K562 (cell line): ENCODE results near the gene SLC34A3. TPM values are rescaled to one million over a fixed set of nuclear protein-coding genes. Genes with fewer than 3 reads are reported as not detected.

Source experiments
- ATAC-seq: fragments of 200-7000 bp; cut with Tn5 transposase; 3 replicates; pipeline ENCODE4 v1.9.1; 2020; ENCODE audit warnings: moderate library complexity
- BruUV-seq: library from RNA; stranded (reverse); fragments of 400-500 nt; replicated peaks from 2 replicates; lab custom pipeline; 2021; lab: Mats Ljungman, UMichigan
- CTCF ChIA-PET: fragments of 300-600 bp; formaldehyde crosslinking; extraction: SDS; loops from one replicate; lab custom pipeline; 2021; ENCODE audit warnings: low intra/inter-chr PET ratio; lab: Yijun Ruan, JAX
- POLR2A ChIA-PET: fragments of 300-600, 350-650 bp; sonication (Branson Sonifier 250); formaldehyde crosslinking; extraction: SDS; loops from one replicate; lab custom pipeline; 2021; ENCODE audit warnings: antibody characterized with exemption, inconsistent platforms; lab: Yijun Ruan, JAX
- DNase-seq, 4 experiments: peaks; one replicate each; pipeline versions ENCODE4 v3.0.0 to v3.0.0-alpha.2; 2011 to 2018; ENCODE audit warnings: low spot score in 3 of 4, mixed read lengths in 3 of 4; ENCODE audit errors: extremely low read depth in 1 of 4
- FAIRE-seq: peaks from 2 replicates; lab custom pipeline; 2011; peaks lifted over from hg19 to GRCh38; lab: Jason Lieb, UNC
- H2AFZ ChIP-seq: 2 replicates; pipeline ENCODE4 v1.6.0; 2011; ENCODE audit warnings: low read depth, low read length, control low read depth, inconsistent platforms
- H3K27ac ChIP-seq: fragments of 200-600 bp; 3 replicates; pipeline ENCODE4 v1.8.0; 2011; ENCODE audit warnings: low read depth, mild to moderate bottlenecking, control low read depth, inconsistent platforms, low read length, moderate library complexity, mixed read lengths; ENCODE audit errors: extremely low read depth
- H3K27me3 ChIP-seq, 2 experiments: fragments of 300-600 bp in 1 of 2; 2 replicates in 1 of 2; 3 replicates in 1 of 2; pipeline versions ENCODE4 v1.6.0 to v1.8.0; 2011; ENCODE audit warnings: inconsistent platforms in 2 of 2, low read length in 2 of 2, mild to moderate bottlenecking in 1 of 2, mixed read lengths in 1 of 2, moderate library complexity in 1 of 2; ENCODE audit not compliant: control insufficient read depth in 2 of 2, insufficient read depth in 2 of 2
- H3K36me3 ChIP-seq: fragments of 300-600 bp; 3 replicates; pipeline ENCODE4 v1.8.0; 2011; ENCODE audit warnings: mild to moderate bottlenecking, low read length, inconsistent platforms; ENCODE audit not compliant: control insufficient read depth, insufficient read depth
- H3K4me1 ChIP-seq, 2 experiments: fragments of 200-600 bp in 1 of 2; replicated peaks in 1 of 2; 2 replicates in 1 of 2; 3 replicates in 1 of 2; pipeline versions ENCODE4 v1.5.1 to v1.8.0; 2011; ENCODE audit warnings: inconsistent platforms in 2 of 2, low read length in 2 of 2, mild to moderate bottlenecking in 1 of 2, mixed read lengths in 1 of 2, moderate library complexity in 1 of 2; ENCODE audit not compliant: control insufficient read depth in 2 of 2, insufficient read depth in 2 of 2
- H3K4me2 ChIP-seq: 2 replicates; pipeline ENCODE4 v1.6.1; 2011; ENCODE audit warnings: low read length, control low read depth, inconsistent platforms, mixed read lengths; ENCODE audit not compliant: insufficient read depth
- H3K4me3 ChIP-seq: fragments of 200-600 bp; sonication (generic), shearing (Covaris generic); 2 replicates; pipeline ENCODE4 v1.5.1; 2016; ENCODE audit warnings: control low read depth, inconsistent platforms
- H3K79me2 ChIP-seq: fragments of 200-600 bp; 3 replicates; pipeline ENCODE4 v1.8.0; 2011; ENCODE audit warnings: low read length, inconsistent platforms; ENCODE audit not compliant: control insufficient read depth, insufficient read depth
- H3K9ac ChIP-seq, 2 experiments: 2 replicates each; pipeline versions ENCODE4 v1.6.0 to v1.6.1; 2011; ENCODE audit warnings: low read depth in 2 of 2, low read length in 2 of 2, control low read depth in 1 of 2, inconsistent platforms in 1 of 2, mild to moderate bottlenecking in 1 of 2, mixed read lengths in 1 of 2; ENCODE audit not compliant: insufficient read depth in 1 of 2
- H3K9me1 ChIP-seq: one replicate; pipeline ENCODE4 v1.6.0; 2011; ENCODE audit warnings: inconsistent platforms, mild to moderate bottlenecking, low read length, moderate library complexity; ENCODE audit not compliant: control insufficient read depth, insufficient read depth
- H3K9me3 ChIP-seq: replicated peaks from 2 replicates; pipeline ENCODE4 v1.5.1; 2011; ENCODE audit warnings: low read depth, low read length, inconsistent platforms; ENCODE audit not compliant: control insufficient read depth, insufficient read depth
- H4K20me1 ChIP-seq: replicated peaks from 2 replicates; pipeline ENCODE4 v1.6.1; 2011; ENCODE audit warnings: low read length, inconsistent platforms, mixed read lengths; ENCODE audit not compliant: control insufficient read depth, insufficient read depth
- CCAR2 ChIP-seq: fragments of 200-400 bp; formaldehyde crosslinking; IDR thresholded peaks from 2 replicates; pipeline ENCODE4 v1.6.1; 2017; ENCODE audit warnings: mild to moderate bottlenecking, low read depth, low read length
- HNRNPUL1 ChIP-seq: fragments of 200-400 bp; formaldehyde crosslinking; IDR thresholded peaks from 2 replicates; pipeline ENCODE4 v1.6.1; 2017; ENCODE audit warnings: low read length
- KDM4B ChIP-seq, 2 experiments: fragments of 450-650 bp in 1 of 2; sonication (generic) in 1 of 2; IDR thresholded peaks; 2 replicates each; pipeline ENCODE4 v1.6.1; 2016 to 2017; ENCODE audit warnings: borderline replicate concordance in 2 of 2, antibody characterized with exemption in 1 of 2, low read depth in 1 of 2, mild to moderate bottlenecking in 1 of 2
- NFXL1 ChIP-seq: fragments of 450-650 bp; formaldehyde crosslinking; IDR thresholded peaks from 2 replicates; pipeline ENCODE4 v1.4.0; 2021; ENCODE audit warnings: mild to moderate bottlenecking
- NFYB ChIP-seq: IDR thresholded peaks from 2 replicates; pipeline ENCODE4 v1.6.1; 2011; ENCODE audit warnings: mild to moderate bottlenecking, moderate library complexity; ENCODE audit not compliant: insufficient read length; ENCODE audit errors: extremely low read depth
- POLR2G ChIP-seq: fragments of 200-400 bp; formaldehyde crosslinking; IDR thresholded peaks from 2 replicates; pipeline ENCODE4 v1.6.1; 2017; ENCODE audit warnings: low read depth, mild to moderate bottlenecking, antibody characterized with exemption, low read length, moderate library complexity
- RBM39 ChIP-seq: fragments of 200-400 bp; formaldehyde crosslinking; optimal IDR thresholded peaks from 2 replicates; pipeline ENCODE3; 2018; ENCODE audit warnings: low read depth, low read length
- SRSF3 ChIP-seq: fragments of 200-400 bp; formaldehyde crosslinking; IDR thresholded peaks from 2 replicates; pipeline ENCODE4 v1.6.1; 2016; ENCODE audit warnings: mild to moderate bottlenecking, low read length, moderate library complexity; ENCODE audit not compliant: insufficient read depth
- TAF15 ChIP-seq: fragments of 200-400 bp; formaldehyde crosslinking; IDR thresholded peaks from 2 replicates; pipeline ENCODE4 v1.6.1; 2017; ENCODE audit warnings: mild to moderate bottlenecking, low read depth, low read length, moderate library complexity
- TFE3 ChIP-seq: fragments of 450-650 bp; formaldehyde crosslinking; IDR thresholded peaks from 2 replicates; pipeline ENCODE4 v1.4.0; 2020; ENCODE audit warnings: mild to moderate bottlenecking, mixed read lengths
- ZNF324 ChIP-seq: fragments of 250-450 bp; sonication (Bioruptor Pico); IDR thresholded peaks from 2 replicates; pipeline ENCODE4 v1.4.0; 2020; ENCODE audit warnings: mild to moderate bottlenecking
- ZNF589 ChIP-seq: fragments of 200-800 bp; sonication (Bioruptor generic); IDR thresholded peaks from 2 replicates; pipeline ENCODE4 v1.6.1; 2016; ENCODE audit warnings: low read depth, missing genetic modification characterization, missing compliant biosample characterization
- ZNF766 ChIP-seq: fragments of 200-800 bp; sonication (Bioruptor generic); conservative IDR thresholded peaks from 2 replicates; pipeline ENCODE4 v1.6.1; 2016; ENCODE audit warnings: missing genetic modification characterization, missing compliant biosample characterization
- WGBS: fragments of 100-300 bp; shearing (Covaris generic); methylation state at CpG from one replicate; pipeline ENCODE4 v1.1.6; 2016; ENCODE audit warnings: low coverage, mixed read lengths; ENCODE audit not compliant: insufficient coverage; ENCODE audit errors: missing lambda C conversion rate; 5-methylcytosine and 5-hydroxymethylcytosine counted together
- in situ Hi-C: fragments of 300-500 bp; cut with MboI; formaldehyde crosslinking; loops from 4 replicates; pipeline ENCODE4 v1.15.0; 2018; ENCODE audit warnings: inconsistent platforms, mixed read lengths
- intact Hi-C: fragments of 100-400 bp; cut with micrococcal nuclease; formaldehyde crosslinking; loops from 2 replicates; pipeline ENCODE4 v1.14.2; 2022
- polyA plus RNA-seq, 8 experiments: library from polyadenylated mRNA; depleted of rRNA in 4 of 8; stranded (reverse) in 5 of 8; unstranded in 3 of 8; fragments of >200 nt; fragmentation: Nextera tagmentation in 2 of 8; fragmentation: Illumina TruSeq in 1 of 8; extraction: Ambion mirVana in 2 of 8; extraction: Trizol in 1 of 8; gene quantifications; 2 replicates each; pipeline versions ENCODE4 v1.2.1 to v1.2.3, GENCODE V29; 2011 to 2014; ENCODE audit warnings: inconsistent platforms in 1 of 8, missing spikeins in 1 of 8
- total RNA-seq, 7 experiments: library from RNA; depleted of rRNA in 6 of 7; stranded (reverse); fragments of >200 nt in 6 of 7; fragmentation: Illumina TruSeq in 2 of 7; extraction: Trizol in 2 of 7; gene quantifications; 2 replicates each; pipeline versions ENCODE4 v1.2.1 to v1.2.3, GENCODE V29; 2011 to 2021; ENCODE audit warnings: low replicate concordance in 1 of 7

SLC34A3 gene
- total and polyA plus RNA-seq, 9 of the 15 experiments (the other 6 are each of a cell fraction or from before 2014, with no cell fraction given): not detected

- no TSS peak for BruUV-seq
Observed at GRCh38 chr9:137232101-137232500, 1.4 kb downstream of the SLC34A3 start.

GRCh38 chr9:137232510-137232909, 1.8 kb downstream of the SLC34A3 start:
- in situ Hi-C loops: loop anchor here (25.0 kb wide), 1 partner anchor 445 kb away; the partner anchor contains the start of genes CCDC183 and TMEM141
- 70% methylated on average over 24 of the region's 24 CpGs for whole genome bisulfite sequencing
- Histone ChIP-seq H3K27me3 (no peaks in the 10 kb centered on the region), H3K36me3 (no peaks in the 10 kb centered on the region), H3K9me3 (no peaks in the 10 kb centered on the region), H3K27ac (no peak overlapping the region), H3K4me2 (no peak overlapping the region), H2AFZ (no peak overlapping the region), H3K9me1 (peaks cover 4% of the 10 kb centered on the region), H3K79me2 (no peaks in the 10 kb centered on the region; the same call in 2 of the 3 replicates), H3K4me1 (peaks cover 21 to 100% of the 10 kb centered on the region in 2 experiments), H3K9ac (peak overlapping the region in 1 of 2 experiments; percentile 10; a peak in 1 of 4 replicates), H4K20me1 (no peaks in the 10 kb centered on the region), H3K4me3 (no peak overlapping the region)
- intact Hi-C loops: no loop called here
- ChIA-PET POLR2A (interaction anchor here (0.5 to 1.1 kb wide), 3 partner anchors 8 to 137 kb away, joined by 3 to 6 read pairs (median 3); partner anchors contain the start of gene TUBB4B), CTCF (no interaction called here)
- BruUV-seq: no TSS peak
- FAIRE-seq: no peak
- ATAC-seq: no peak
- DNase-seq: no peak
- TF ChIP-seq NFXL1 (no peak), CCAR2 (no peak), TFE3 (no peak), HNRNPUL1 (no peak), RBM39 (no peak), TAF15 (no peak), ZNF766 (no peak), SRSF3 (no peak), NFYB (no peak)

More at GRCh38 chr9:137232101-137232500, 1.4 kb downstream of the SLC34A3 start:
- H4K20me1 ChIP-seq: no peaks in the 10 kb centered on the region
- peak overlapping the region in 1 of 2 experiments; percentile 36; a peak in 1 of 4 replicates for H3K9ac ChIP-seq
- H3K9me3 ChIP-seq: no peaks in the 10 kb centered on the region
- no peaks in the 10 kb centered on the region; the same call in 2 of the 3 replicates for H3K79me2 ChIP-seq
- no peak for FAIRE-seq
- intact Hi-C loops (no loop called here), in situ Hi-C loops (loop anchor here (25.0 kb wide), 1 partner anchor 445 kb away; the partner anchor contains the start of genes CCDC183 and TMEM141)
- ChIA-PET POLR2A (interaction anchor here (0.5 to 1.1 kb wide), 3 partner anchors 9 to 136 kb away, joined by 3 to 6 read pairs (median 3); partner anchors contain the start of gene TUBB4B), CTCF (no interaction called here)
- peaks cover 4% of the 10 kb centered on the region for H3K9me1 ChIP-seq
- no peaks in the 10 kb centered on the region for H3K27me3 ChIP-seq
- DNase-seq: no peak
- TF ChIP-seq KDM4B (IDR thresholded peaks at IDR 0.05; ENCODE audit: borderline replicate concordance in 2 of 2, low read depth in 1 of 2): no peak
- no peak for TF ChIP-seq ZNF589 (CRISPR knock-in tag)
- no peak for TF ChIP-seq SRSF3
- no peak for TF ChIP-seq ZNF324 (CRISPR knock-in tag)
- TF ChIP-seq POLR2G: peak; percentile 17; the same call in 1 of the 2 replicates
- no peak overlapping the region for H3K27ac ChIP-seq
- 68% methylated on average over 10 of the region's 10 CpGs for WGBS
- peaks cover 23 to 100% of the 10 kb centered on the region in 2 experiments for H3K4me1 ChIP-seq
- no peak for ATAC-seq
- H3K4me3 ChIP-seq: no peak overlapping the region
- no peaks in the 10 kb centered on the region for H3K36me3 ChIP-seq
- H2AFZ ChIP-seq: no peak overlapping the region
- no peak overlapping the region for H3K4me2 ChIP-seq
